HG03139 (cell line): Measurements from ENCODE around the gene HS6ST3.

Experiments
- ATAC-seq: cut with Tn5 transposase; IDR thresholded peaks from one replicate; pipeline ENCODE4 v1.9.1; 2021; ENCODE audit not compliant: unreplicated experiment

Gene HS6ST3

DNA sequence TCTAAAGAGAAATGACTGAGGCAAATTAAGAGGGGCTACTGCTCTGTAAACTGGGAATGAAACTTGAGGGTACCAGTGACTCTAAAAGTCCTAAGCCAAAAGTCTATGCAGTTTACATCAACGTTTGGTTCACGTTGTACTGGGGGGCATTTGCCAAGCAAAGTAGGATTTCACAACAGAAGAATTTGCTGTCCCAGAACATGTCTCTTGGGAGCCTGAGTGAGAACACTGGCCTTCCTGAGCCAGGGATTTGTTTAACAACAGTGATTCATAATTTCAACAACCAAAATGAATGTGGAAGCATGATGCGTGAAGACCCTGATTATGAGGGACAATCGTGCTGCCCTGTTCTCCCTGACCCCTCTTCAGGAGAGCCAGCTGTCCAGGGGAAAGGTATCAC, 726.4 kb downstream of the HS6ST3 start:
- ATAC-seq: no peak

DNA sequence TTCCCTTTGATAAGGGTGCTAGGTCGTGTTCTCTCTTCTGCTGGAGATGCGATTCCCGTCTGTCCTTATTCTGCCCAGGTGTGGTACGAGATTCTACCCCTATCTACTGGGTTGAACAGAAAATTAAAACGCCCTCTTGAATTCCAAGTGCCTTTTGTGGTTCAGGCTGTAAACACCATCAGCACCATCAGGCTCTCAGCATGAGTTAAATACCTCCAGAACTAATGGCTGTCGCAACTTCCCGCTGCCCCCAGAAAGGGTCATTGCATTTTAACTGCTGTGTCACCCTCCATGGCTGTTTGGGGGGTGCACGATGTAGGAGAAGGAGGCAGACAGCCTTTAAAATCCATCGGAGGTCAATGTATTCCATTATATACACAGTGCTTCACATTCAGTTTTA, 727.0 kb downstream of the HS6ST3 start:
- ATAC-seq: no peak

DNA sequence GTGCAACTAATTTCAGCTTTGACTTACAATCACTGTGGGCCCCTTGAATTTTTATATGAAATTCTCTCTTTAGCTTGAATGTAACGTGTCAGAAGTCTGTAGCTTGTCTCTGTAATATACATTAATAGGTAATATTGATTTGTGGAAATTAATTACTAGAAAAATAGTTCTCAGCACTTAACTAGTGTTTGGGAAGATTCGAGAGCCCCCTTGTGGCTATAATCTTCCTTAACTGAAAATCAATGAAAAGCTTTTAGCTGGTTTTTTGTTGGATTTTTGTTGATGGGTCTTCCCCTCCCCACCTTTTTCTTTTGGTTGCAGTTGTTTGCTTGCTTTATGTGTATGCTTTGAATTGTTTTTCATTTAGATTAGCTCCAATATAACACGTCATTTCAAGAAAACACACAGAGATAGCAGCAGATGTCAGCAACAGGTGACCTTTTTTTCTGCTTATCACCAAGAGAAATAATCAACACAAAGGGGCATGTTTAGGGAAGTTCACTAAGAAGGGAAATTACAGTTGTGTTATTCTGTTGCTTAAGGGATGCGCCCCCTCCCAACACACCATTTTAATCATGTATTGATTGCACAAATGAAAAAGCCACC, 727.5 kb downstream of the HS6ST3 start:
- no peak for ATAC-seq

DNA sequence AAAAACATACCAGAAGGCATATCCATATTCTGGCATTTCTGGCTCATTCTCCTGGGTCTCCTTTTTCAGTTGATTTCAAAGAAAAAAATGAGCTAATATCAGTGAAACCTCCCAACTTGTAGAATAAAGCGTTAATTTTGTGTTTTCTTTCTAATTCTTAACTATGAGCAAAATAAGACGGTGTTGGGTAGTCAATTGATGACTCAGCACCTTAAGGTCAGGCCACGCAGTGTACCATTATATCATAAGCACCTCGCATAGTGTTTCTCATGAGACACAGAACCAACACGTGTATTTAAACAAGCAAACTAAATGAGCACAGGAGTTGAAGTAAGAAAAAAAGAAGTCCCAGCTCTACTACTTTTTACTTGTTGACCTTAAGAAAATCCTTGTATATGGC, 729.5 kb downstream of the HS6ST3 start:
- ATAC-seq: no peak

DNA sequence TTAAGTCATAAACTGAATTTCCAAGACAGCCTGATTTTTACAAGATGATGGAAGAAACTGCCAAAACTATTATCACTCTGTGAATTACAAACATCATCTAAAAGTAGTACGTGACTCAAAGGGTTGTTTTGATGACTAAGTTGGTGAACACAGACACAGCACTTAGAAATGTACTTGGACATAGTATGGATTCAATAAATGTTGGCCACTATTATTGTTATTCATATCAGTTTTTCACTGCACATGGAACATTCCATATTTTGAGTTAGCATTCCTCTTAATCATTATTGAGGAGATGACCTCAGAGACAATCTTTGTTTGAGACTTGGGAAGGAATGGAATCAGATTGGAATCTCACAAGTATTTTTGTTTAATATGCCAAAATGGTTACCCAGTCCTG, 731.5 kb downstream of the HS6ST3 start:
- ATAC-seq: no peak

DNA sequence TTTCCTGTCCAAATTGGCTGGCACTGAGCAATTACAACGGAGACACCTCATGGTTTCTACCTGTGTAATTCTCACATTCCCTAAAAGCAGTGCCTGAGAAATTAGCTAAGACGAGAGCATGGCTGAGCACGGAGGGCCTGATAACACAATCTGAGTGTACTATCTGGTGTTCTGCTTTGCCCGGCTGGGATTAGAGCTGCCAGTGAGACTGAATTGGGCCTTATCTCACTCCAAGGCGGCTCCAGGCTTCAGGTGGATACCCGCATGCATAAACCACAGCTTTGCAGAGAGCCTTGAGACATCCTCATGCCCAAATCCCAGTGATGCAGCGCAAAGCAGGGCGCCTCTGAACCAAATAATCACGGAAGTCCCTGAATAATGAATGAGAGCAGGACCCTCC, 732.1 kb downstream of the HS6ST3 start:
- no peak for ATAC-seq

DNA sequence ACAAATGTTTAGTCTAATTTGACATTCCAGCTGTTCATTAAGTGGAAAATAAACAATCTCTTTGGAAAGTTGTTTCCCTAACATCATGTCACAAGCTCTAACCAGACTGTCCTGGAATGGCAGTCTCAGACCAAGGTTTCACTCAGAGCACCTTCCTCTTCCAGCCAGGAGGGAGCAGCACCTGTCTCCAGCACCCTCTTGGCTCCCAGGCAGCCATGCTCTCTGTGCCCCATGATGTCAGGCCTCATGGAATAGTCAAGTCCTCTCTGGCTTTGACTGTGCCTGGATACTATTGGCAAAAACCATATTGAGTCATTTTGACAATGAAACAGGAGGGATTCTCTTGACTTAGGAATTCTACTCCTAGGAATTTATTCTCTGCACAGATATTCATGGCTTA, 733.0 kb downstream of the HS6ST3 start:
- ATAC-seq: no peak

DNA sequence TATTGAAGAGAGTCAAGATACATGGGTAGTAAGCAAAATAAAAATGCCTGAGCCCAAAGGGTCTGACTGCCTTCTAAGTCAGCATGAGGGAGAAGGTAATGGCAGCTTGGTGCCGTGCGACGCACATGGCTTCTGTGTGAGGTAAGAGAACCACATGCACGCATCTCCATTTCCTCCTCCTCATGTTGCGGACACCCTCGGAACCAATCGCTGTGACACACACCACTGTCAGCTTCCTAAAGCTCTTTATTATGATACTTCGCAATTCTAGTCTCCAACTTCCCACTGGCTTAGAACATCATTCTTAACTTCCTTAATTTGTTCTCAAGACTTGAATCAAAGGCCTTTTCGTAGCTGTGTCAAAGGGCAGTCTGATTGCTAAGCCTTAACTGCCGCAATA, 734.2 kb downstream of the HS6ST3 start:
- no peak for ATAC-seq

DNA sequence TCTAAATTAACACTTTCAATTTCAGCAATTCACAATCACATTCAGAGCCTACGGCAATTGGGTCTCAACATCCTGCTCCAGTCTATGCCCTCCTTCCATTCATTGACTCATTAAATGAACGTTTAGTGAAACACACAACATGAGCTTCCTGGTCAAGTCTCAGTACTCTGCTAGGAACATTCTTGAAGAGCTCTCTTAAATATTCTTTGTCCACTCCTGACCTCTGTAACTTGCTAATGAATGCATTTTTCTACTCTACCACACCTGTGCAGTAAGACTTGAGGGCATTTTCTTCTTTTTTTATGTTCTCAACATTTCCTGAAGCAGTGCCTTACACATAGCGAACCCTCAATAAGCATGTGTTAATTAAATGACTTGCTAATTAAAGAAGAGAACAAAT, 735.7 kb downstream of the HS6ST3 start:
- ATAC-seq: no peak

DNA sequence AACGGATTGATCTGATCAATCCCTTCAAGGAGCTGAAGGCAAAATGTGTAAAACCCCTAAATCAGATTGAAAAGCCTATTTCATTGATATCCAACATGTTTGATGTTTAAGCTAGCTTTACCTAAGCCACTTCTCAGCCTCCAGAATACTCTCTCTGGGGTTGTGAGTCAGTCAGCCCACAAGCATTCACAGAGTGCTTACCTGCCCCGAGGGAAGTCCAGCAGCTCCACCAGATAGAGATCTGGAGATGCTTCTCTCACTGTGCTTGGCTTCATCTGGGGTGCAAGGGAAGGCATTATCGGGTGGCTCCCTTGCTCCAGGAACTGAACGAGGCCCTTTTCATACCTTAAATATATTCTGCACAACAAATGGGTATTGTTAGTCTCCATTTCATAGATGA, 744.7 kb downstream of the HS6ST3 start:
- ATAC-seq: no peak

DNA sequence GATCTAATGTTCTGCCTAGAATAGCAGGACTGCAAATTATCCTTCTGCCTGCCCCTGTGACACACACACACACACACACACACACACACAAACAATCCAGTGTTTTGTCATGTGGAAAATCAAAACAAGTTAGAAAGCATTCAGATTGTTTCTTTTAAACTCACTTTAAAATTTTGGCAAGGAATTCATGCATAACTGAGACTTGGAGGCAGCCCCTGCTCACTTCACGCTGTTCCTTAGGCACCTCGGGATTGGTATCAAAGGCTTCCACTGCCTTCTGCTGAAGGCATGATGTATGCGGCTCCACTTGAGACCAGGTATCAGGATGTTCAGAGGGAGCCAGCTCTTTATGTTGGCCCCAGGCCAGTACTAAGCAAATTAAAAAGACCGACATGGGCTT, 745.6 kb downstream of the HS6ST3 start:
- ATAC-seq: no peak

DNA sequence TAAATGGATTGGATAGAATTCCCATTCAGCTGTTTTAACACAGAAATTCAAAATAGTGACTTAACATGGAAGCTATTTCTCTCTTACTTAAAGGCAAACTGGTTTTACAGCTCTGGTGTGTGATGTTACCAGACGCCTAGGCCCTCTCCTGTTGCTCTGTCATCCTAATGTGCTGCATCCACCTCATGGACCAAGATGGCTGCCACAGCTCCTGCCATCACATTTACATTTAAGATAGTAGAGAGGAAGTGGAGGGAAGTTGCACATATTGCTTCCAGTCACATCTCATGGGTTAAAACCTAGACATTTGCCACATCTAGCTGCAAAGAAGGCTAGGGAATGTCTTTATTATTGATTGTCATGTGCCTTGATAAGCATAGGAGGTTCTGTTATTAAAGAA, 746.8 kb downstream of the HS6ST3 start:
- no peak for ATAC-seq

DNA sequence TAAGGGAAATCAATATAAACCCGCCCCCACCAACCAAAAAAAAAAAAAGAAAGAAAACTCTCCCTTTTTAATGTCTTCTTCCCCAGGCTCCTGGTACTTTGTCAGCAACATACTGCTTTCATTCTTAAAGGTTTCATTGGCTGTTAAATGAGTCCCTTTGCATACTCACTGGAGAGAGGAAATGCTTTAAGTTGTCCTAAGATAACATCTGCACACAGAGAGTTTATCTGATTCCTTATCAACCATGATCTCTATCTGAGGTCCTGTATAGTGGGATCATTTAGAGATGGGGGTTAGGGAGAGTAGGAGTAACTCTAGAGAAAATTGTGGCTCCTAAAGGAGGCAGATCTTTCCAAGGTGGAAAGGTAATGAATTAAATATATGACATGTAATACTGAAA, 747.9 kb downstream of the HS6ST3 start:
- no peak for ATAC-seq

DNA sequence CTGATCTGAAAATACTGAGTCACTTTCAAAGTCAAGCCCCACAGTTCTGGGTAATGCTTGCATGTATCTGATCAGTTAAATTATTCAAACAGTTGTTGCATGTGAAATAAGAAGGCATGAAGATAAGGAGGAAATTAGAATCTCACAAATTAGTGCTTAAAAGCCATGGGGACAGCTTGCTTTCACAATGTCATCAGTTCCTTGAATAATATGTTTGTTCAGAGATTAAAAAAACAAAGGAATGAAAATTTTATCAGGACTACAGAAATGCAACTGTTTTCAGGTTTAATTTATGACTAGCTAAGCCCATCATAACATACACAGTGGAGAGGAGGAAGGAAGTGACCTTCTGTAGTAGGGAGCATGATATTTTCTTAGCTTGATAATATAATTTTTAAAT, 754.3 kb downstream of the HS6ST3 start:
- ATAC-seq: no peak

DNA sequence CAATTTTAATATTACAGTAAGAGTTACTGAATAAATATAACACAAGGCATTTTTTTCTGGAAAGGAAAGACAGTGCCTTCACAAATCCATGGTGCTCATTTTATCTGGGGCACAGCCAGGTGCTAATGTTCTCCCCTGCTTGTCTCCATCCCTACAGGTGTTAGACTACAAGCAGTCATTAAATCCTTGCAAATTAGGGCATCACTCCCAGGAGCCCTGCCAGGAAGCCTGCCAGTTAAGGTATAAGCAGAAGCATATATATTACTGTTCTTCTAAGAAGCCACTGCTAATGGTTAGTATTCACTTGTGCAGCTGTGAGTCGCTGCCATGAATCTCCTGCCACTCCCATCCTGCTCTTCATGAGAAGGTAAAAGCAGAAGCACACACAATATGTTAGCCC, 754.7 kb downstream of the HS6ST3 start:
- no peak for ATAC-seq

DNA sequence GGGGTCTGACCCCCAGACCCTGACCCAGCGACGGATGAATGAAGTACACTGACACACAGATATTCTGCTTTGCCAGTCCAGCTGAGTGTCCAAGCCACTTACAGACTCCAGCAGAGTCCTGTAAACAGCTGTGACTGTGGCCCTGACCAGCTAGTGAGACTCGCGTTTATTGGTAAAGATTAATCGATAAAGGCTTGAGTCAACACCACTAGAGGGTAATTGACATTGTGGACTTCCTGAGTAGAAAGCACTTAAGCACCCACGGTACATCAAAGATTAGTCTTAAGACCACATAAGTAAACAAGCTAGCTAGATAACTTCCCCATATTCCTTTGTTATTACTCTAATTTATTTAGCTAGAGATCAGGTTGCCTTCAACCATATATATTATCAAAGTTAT, 758.4 kb downstream of the HS6ST3 start:
- ATAC-seq: no peak

DNA sequence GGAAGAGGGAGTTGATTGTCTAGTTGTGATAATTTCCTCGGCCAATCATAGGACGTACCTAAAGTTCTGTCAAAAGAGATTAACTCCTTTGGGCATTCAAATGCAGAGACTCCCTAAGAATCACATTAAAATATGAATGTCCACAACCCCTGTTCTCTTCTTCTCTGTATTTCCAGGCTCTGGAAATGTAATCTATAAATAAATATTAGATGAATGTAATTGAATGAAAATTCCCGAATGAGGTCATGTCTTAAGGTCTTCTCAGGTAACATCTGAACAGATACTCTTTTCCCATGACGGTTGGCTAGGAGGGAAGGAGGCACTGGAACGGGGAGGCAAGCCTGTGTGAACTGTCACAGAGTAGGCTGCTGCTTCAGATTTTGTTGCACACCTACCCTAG, 759.2 kb downstream of the HS6ST3 start:
- no peak for ATAC-seq

DNA sequence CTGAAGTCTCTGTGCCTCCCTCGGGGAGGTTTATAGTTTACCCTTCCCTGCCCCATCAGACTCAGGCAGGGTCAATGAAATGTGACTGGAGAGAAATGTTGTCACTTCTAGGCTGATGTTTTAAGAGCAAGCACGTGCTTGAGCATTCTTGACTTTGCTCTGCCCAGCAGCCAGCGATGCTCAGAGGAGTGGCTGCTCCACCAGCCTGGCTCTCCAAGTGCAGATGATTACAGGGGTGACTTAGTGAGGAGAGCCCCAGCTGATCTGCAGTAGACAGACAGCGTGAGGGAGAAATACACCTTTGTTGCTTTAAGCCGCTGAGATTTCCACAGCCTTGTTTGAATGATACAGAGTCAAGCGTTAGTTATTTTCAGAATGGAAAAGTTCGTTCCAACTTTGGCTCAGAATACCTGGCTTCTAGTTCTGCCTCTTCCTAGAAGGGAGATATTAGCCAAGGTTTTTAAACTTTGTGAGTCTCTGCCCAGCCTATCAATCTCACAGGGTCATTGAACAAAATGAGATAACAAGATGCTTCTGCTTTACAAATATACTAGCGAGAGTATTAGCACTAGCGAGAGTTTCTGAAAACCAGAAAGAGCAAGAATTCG, 760.7 kb downstream of the HS6ST3 start:
- no peak for ATAC-seq

DNA sequence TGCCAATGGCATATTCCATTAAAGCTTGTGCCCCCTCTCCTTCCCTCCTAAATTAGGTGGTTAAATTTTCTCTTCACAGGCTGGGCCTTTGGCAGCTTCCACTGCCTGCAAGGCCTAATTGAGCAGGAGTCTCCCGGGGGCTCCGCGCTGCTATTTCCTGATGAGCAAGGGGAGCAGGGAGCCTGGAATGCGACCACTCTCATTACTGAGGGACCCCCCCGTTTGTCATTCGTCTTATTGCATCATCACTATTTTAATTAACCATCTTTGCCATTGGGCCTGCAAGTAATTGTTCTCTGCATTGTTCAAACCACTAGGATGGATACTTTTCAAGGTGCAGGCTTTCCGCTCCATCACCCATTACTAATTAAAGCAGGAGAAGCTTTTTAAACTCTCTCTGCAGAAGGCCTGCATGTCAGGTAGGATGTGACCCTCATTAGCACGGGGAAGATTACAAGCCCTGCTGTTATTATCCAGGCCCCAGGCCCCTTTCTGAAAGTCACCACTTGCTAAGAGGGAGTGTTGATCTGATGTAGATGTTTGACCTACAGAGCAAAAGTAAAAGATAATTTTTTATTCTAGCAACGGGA, 762.0 kb downstream of the HS6ST3 start:
- no peak for ATAC-seq

DNA sequence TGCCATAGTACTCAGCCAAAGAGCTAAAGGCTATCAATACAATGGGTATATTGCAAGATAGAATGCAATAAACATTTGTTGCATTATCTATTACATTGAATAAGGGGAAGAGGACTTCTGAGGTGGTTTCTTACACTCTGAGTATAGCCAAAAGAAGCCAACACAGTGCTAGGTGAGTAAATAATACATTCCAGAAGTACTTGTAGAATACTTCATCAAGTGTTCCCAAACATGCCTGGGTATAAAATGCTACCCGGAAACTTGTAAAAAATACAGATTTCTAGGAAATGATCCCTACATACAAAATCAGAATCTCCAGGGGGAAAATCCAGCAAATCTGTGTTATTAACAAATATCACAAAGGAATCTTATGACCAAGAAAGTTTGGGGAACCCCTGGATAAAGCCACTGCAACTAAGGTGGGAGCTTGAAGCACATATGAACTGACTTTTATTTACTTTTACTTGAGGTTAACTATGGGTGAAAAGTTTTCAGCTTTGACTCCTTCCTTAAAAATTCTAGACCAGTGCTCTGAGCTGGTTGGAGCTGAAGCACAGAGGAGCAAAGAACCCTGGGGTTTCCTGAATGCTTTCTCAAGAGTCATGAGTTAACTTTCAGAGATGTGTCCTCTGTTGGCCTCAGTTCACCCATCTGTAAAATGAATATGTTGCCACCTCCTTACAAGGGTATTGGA, 768.4 kb downstream of the HS6ST3 start:
- no peak for ATAC-seq

DNA sequence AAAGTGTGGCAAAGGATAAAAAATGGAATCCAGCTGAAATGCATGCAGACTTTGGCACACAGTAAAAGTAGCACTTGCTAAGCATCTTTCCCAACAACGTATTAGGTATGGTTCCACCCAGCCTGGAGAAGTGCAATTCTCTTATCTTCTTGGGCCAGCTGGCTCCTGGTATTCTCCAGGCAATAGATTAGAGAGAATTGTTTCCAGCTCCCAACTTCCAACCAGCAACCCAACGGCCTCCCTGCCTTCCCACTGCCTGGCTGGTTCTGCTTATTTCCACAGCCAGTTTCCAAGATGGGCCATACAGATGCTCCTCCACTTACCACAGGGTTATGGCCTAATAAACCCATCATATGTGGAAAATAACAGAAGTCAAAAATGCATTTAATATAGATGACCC, 771.0 kb downstream of the HS6ST3 start:
- ATAC-seq: no peak

DNA sequence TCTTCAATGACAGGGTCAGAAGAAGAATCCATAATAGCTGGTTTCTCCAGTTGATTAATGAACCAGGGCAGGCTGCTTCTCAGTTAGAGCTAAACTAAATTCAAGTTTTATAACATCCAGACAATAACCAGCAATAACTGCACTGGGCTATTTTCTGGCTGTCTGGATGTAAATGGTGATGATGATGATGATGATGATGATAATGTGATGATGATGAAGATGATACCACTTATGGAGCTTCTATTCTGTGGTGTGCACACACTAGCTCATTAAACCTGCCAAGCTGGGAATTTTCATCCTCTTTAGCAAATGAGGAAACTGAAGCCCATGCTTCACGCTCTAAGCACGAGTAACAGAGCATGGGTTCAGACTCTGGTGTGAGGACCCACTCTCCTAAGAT, 772.2 kb downstream of the HS6ST3 start:
- ATAC-seq: no peak
